ENCODE results near the gene HLA-DRB1.

The HLA-DRB1 gene

DNA sequence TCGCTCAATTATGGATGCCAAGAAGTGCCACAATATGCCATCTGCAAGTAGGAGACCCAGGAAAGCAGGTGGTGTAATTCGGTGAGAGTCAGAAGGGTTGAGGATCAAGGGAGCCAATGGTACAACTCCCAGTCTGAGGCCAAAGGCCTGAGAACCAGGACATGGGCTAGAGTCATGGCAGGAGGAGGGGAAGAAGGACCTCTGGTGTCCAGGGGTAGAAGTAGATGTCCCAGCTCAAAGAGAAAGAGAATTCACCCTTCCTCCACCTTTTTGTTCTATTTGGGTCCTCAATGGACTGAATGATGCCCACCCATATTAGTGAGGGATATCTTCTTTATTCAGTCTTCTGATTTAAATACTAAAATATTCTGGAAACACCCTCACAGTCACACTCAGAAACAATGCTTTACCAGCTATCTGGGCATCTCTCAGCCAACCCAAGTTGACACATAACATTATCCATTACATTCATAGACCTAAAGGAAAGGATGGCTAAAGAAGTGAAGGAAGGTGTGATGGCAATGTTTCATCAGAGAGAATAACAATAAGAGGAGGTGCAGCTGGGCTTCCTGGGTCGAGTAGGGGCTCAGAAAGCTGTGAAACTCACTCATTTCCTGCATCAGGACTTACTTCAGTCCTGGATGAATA, 26.4 kb upstream of the HLA-DRB1 start:
- no peak for TF ChIP-seq TAF1 (IDR thresholded peaks at IDR 0.05; ENCODE audit: borderline replicate concordance, insufficient read depth, low read length)
- no peak for TF ChIP-seq SIN3A (IDR thresholded peaks at IDR 0.05; ENCODE audit: borderline replicate concordance, insufficient read depth, low read length)
- TF ChIP-seq, protein P1, sequence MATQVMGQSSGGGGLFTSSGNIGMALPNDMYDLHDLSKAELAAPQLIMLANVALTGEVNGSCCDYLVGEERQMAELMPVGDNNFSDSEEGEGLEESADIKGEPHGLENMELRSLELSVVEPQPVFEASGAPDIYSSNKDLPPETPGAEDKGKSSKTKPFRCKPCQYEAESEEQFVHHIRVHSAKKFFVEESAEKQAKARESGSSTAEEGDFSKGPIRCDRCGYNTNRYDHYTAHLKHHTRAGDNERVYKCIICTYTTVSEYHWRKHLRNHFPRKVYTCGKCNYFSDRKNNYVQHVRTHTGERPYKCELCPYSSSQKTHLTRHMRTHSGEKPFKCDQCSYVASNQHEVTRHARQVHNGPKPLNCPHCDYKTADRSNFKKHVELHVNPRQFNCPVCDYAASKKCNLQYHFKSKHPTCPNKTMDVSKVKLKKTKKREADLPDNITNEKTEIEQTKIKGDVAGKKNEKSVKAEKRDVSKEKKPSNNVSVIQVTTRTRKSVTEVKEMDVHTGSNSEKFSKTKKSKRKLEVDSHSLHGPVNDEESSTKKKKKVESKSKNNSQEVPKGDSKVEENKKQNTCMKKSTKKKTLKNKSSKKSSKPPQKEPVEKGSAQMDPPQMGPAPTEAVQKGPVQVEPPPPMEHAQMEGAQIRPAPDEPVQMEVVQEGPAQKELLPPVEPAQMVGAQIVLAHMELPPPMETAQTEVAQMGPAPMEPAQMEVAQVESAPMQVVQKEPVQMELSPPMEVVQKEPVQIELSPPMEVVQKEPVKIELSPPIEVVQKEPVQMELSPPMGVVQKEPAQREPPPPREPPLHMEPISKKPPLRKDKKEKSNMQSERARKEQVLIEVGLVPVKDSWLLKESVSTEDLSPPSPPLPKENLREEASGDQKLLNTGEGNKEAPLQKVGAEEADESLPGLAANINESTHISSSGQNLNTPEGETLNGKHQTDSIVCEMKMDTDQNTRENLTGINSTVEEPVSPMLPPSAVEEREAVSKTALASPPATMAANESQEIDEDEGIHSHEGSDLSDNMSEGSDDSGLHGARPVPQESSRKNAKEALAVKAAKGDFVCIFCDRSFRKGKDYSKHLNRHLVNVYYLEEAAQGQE (IDR thresholded peaks at IDR 0.05; ENCODE audit: insufficient read depth in 1 of 2, low read depth in 2 of 2, low read length in 2 of 2), result no peak
- no peak for TF ChIP-seq POLR2AphosphoS5 (IDR thresholded peaks at IDR 0.05; ENCODE audit: low read depth, low read length)
- no peak for TF ChIP-seq FOXP2 (optimal IDR thresholded peaks at IDR 0.05; ENCODE audit: borderline replicate concordance, extremely low read depth, extremely low read length, insufficient read depth)

DNA sequence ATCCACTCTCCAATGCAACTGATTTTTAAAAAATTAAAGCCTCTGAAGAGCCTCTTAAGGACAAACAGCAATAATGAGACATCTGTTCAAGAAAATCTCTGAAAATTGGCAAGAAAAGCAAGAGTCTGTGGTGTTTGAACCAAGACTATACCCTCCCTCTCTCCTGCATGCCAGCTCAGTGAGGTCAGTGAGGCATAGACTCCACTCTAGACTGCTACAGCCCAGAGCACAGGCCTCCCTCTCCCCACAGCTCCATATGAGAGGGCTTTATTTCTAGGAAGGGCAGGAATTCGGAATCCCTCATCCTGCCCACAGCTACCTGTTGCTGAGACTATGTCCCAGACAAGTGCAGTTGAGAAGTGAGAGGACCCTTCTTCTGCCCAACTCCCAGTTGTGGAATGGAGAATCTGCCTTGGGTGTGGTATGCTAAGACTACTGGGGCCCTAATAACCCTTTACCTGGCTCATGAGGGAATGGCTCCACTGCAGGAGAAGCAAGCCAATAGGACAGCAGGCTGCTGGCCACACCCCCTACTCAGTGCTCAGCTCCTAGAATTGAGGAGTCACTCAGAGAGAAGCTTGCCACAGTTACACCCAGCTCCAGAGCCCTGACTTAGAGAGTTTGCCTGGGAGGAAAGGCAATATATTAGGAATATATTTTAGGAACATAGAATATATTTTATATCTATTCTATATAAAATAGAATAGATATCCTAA, 24.9 kb upstream of the HLA-DRB1 start:
- TF ChIP-seq TAF1 (IDR thresholded peaks at IDR 0.05; ENCODE audit: borderline replicate concordance, insufficient read depth, low read length), result no peak
- TF ChIP-seq FOXP2 (optimal IDR thresholded peaks at IDR 0.05; ENCODE audit: borderline replicate concordance, extremely low read depth, extremely low read length, insufficient read depth), result no peak
- no peak for TF ChIP-seq SIN3A (IDR thresholded peaks at IDR 0.05; ENCODE audit: borderline replicate concordance, insufficient read depth, low read length)
- no peak for TF ChIP-seq POLR2AphosphoS5 (IDR thresholded peaks at IDR 0.05; ENCODE audit: low read depth, low read length)
- TF ChIP-seq, protein P1 (IDR thresholded peaks at IDR 0.05; ENCODE audit: insufficient read depth in 1 of 2, low read depth in 2 of 2, low read length in 2 of 2), result no peak

DNA sequence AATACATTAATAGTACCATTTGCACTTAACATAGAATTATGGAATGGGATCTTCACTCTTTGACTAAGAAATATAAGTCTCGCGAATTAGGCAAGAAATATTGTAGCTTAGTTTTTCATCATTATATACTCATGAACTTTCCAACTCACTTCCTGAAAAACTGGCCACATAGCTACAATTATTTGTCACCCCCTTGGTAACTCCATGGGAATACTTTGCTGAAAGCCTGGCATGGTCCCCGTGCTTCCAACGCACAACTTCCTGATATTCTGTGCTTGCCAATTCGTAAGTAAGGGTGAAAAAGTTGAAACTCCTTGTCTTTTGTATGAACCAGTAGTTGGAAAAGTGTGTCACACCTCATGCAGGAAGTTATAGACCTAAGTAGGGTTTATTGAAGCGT, 23.8 kb upstream of the HLA-DRB1 start:
- TF ChIP-seq FOXP2 (optimal IDR thresholded peaks at IDR 0.05; ENCODE audit: borderline replicate concordance, extremely low read depth, extremely low read length, insufficient read depth) (no peak), POLR2AphosphoS5 (IDR thresholded peaks at IDR 0.05; ENCODE audit: low read depth, low read length) (no peak), TAF1 (IDR thresholded peaks at IDR 0.05; ENCODE audit: borderline replicate concordance, insufficient read depth, low read length) (no peak), SIN3A (IDR thresholded peaks at IDR 0.05; ENCODE audit: borderline replicate concordance, insufficient read depth, low read length) (no peak)
- TF ChIP-seq, protein P1 (IDR thresholded peaks at IDR 0.05; ENCODE audit: insufficient read depth in 1 of 2, low read depth in 2 of 2, low read length in 2 of 2), result no peak

DNA sequence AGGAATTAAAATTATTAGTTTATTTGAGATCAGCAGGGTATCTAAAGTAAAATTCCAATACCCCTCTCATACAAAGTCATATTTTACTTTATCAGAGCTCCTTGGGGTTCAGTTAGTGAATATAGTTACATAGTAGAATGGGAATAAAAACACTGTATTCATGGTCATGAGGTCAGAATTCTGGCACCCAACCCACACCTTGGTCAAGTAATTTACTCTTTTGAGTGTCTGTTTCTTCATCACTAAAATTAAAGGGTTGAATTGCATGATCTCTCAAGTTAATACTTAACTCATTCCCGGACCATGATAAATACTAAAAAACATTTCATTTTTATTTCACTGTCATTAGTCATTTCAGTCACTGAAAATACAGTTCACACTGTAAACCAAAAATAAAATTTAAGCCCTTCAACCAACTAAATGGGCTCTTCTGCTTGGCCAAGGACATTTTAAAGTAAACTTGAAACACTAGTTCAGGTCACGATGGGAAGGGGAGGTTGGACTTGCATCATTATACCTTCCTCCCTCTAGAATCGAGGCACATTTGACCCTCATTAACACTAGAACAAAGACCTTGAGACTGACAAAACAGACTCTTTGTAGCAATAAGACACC, 21.1 kb upstream of the HLA-DRB1 start:
- TF ChIP-seq TAF1 (IDR thresholded peaks at IDR 0.05; ENCODE audit: borderline replicate concordance, insufficient read depth, low read length), result no peak
- no peak for TF ChIP-seq FOXP2 (optimal IDR thresholded peaks at IDR 0.05; ENCODE audit: borderline replicate concordance, extremely low read depth, extremely low read length, insufficient read depth)
- TF ChIP-seq, protein P1 (IDR thresholded peaks at IDR 0.05; ENCODE audit: insufficient read depth in 1 of 2, low read depth in 2 of 2, low read length in 2 of 2), result no peak
- TF ChIP-seq SIN3A (IDR thresholded peaks at IDR 0.05; ENCODE audit: borderline replicate concordance, insufficient read depth, low read length), result no peak
- no peak for TF ChIP-seq POLR2AphosphoS5 (IDR thresholded peaks at IDR 0.05; ENCODE audit: low read depth, low read length)
